HG02678 (cell line): ENCODE results near the gene DAPP1.
"Not testable (repeated sequence)": the region's sequence is repeated elsewhere in the genome, so short reads cannot be mapped to it uniquely, and the experiment has no call there.

ENCODE experiments used
- ATAC-seq: cut with Tn5 transposase; IDR thresholded peaks from one replicate; pipeline ENCODE4 v1.9.1; 2021; ENCODE audit warnings: mild to moderate bottlenecking, moderate library complexity; ENCODE audit not compliant: unreplicated experiment

The DAPP1 gene

GRCh38 chr4:99822734-99823133, 6.1 kb downstream of the DAPP1 start:
- ATAC-seq: no peak

- ATAC-seq: no peak
Measured at GRCh38 chr4:99824070-99824599, 7.5 kb downstream of the DAPP1 start.

- ATAC-seq: no peak
Measured at GRCh38 chr4:99825272-99825671, 8.6 kb downstream of the DAPP1 start.

- no peak for ATAC-seq
Measured at GRCh38 chr4:99826016-99826415, 9.4 kb downstream of the DAPP1 start.

GRCh38 chr4:99827454-99827853, 10.8 kb downstream of the DAPP1 start:
- no peak for ATAC-seq

GRCh38 chr4:99827857-99828256, 11.2 kb downstream of the DAPP1 start:
- ATAC-seq: no peak

- ATAC-seq: no peak
Measured at GRCh38 chr4:99828477-99828876, 11.8 kb downstream of the DAPP1 start.

- ATAC-seq: not testable (repeated sequence)
Measured at GRCh38 chr4:99830051-99830450, 13.4 kb downstream of the DAPP1 start.

- no peak for ATAC-seq
Measured at GRCh38 chr4:99832321-99832720, 15.7 kb downstream of the DAPP1 start.

- no peak for ATAC-seq
Measured at GRCh38 chr4:99832758-99833157, 16.1 kb downstream of the DAPP1 start.

- ATAC-seq: no peak
Measured at GRCh38 chr4:99833756-99834155, 17.1 kb downstream of the DAPP1 start.

GRCh38 chr4:99834569-99834968, 17.9 kb downstream of the DAPP1 start:
- ATAC-seq: no peak

GRCh38 chr4:99835942-99836341, 19.3 kb downstream of the DAPP1 start:
- no peak for ATAC-seq

GRCh38 chr4:99838927-99839326, 22.3 kb downstream of the DAPP1 start:
- ATAC-seq: no peak

- no peak for ATAC-seq
Measured at GRCh38 chr4:99841129-99841528, 24.5 kb downstream of the DAPP1 start.

- no peak for ATAC-seq
Measured at GRCh38 chr4:99843413-99843812, 26.8 kb downstream of the DAPP1 start.

GRCh38 chr4:99844048-99844447, 27.4 kb downstream of the DAPP1 start:
- ATAC-seq: no peak

- ATAC-seq: no peak
Measured at GRCh38 chr4:99845179-99845578, 28.6 kb downstream of the DAPP1 start.

- no peak for ATAC-seq
Measured at GRCh38 chr4:99845708-99846469, 29.3 kb downstream of the DAPP1 start.

- no peak for ATAC-seq
Measured at GRCh38 chr4:99846891-99847290, 30.3 kb downstream of the DAPP1 start.

- peak; percentile 71 for ATAC-seq
Measured at GRCh38 chr4:99847362-99847976, 30.8 kb downstream of the DAPP1 start.

GRCh38 chr4:99848591-99849001, 32.0 kb downstream of the DAPP1 start:
- ATAC-seq: peak; percentile 43
